ENCODE data around the gene GJC2.

GJC2 gene

GRCh38 chr1:228162286-228163006, 12.7 kb downstream of the GJC2 start:
- TF ChIP-seq REST (IDR thresholded peaks at IDR 0.05; ENCODE audit: insufficient read depth in 1 of 2, low read depth in 2 of 2, low read length in 2 of 2), result no peak
- no peak for TF ChIP-seq POLR2AphosphoS5 (IDR thresholded peaks at IDR 0.05; ENCODE audit: low read depth, low read length)
- no peak for TF ChIP-seq TAF1 (IDR thresholded peaks at IDR 0.05; ENCODE audit: borderline replicate concordance, insufficient read depth, low read length)
- no peak for TF ChIP-seq FOXP2 (optimal IDR thresholded peaks at IDR 0.05; ENCODE audit: borderline replicate concordance, extremely low read depth, extremely low read length, insufficient read depth)

GRCh38 chr1:228163007-228163753, 13.4 kb downstream of the GJC2 start:
- TF ChIP-seq POLR2AphosphoS5 (IDR thresholded peaks at IDR 0.05; ENCODE audit: low read depth, low read length) (no peak), FOXP2 (optimal IDR thresholded peaks at IDR 0.05; ENCODE audit: borderline replicate concordance, extremely low read depth, extremely low read length, insufficient read depth) (no peak), REST (IDR thresholded peaks at IDR 0.05; ENCODE audit: insufficient read depth in 1 of 2, low read depth in 2 of 2, low read length in 2 of 2) (no peak), SIN3A (IDR thresholded peaks at IDR 0.05; ENCODE audit: borderline replicate concordance, insufficient read depth, low read length) (no peak), TAF1 (IDR thresholded peaks at IDR 0.05; ENCODE audit: borderline replicate concordance, insufficient read depth, low read length) (no peak)

- TF ChIP-seq SIN3A (IDR thresholded peaks at IDR 0.05; ENCODE audit: borderline replicate concordance, insufficient read depth, low read length), result no peak
- no peak for TF ChIP-seq REST (IDR thresholded peaks at IDR 0.05; ENCODE audit: insufficient read depth in 1 of 2, low read depth in 2 of 2, low read length in 2 of 2)
- TF ChIP-seq TAF1 (IDR thresholded peaks at IDR 0.05; ENCODE audit: borderline replicate concordance, insufficient read depth, low read length), result no peak
- no peak for TF ChIP-seq POLR2AphosphoS5 (IDR thresholded peaks at IDR 0.05; ENCODE audit: low read depth, low read length)
- no peak for TF ChIP-seq FOXP2 (optimal IDR thresholded peaks at IDR 0.05; ENCODE audit: borderline replicate concordance, extremely low read depth, extremely low read length, insufficient read depth)
Measured at GRCh38 chr1:228163776-228164519, 14.2 kb downstream of the GJC2 start.

GRCh38 chr1:228164561-228165371, 15.0 kb downstream of the GJC2 start:
- TF ChIP-seq TAF1 (IDR thresholded peaks at IDR 0.05; ENCODE audit: borderline replicate concordance, insufficient read depth, low read length) (no peak), POLR2AphosphoS5 (IDR thresholded peaks at IDR 0.05; ENCODE audit: low read depth, low read length) (no peak), SIN3A (IDR thresholded peaks at IDR 0.05; ENCODE audit: borderline replicate concordance, insufficient read depth, low read length) (no peak), FOXP2 (optimal IDR thresholded peaks at IDR 0.05; ENCODE audit: borderline replicate concordance, extremely low read depth, extremely low read length, insufficient read depth) (no peak), REST (IDR thresholded peaks at IDR 0.05; ENCODE audit: insufficient read depth in 1 of 2, low read depth in 2 of 2, low read length in 2 of 2) (no peak)
